Measurements from ENCODE around the gene HOXB9.
A peak's percentile ranks its signal among the peaks of the same experiment; 100 is the strongest.

HOXB9 gene

GRCh38 chr17:48637323-48638260 lies 11.4 kb upstream of the HOXB9 start:
- DNase-seq, result no peak

- DNase-seq, result peak; percentile 76
These were observed 10.2 kb upstream of the HOXB9 start for GRCh38 chr17:48636177-48637018.

GRCh38 chr17:48634493-48635208 lies 8.5 kb upstream of the HOXB9 start:
- no peak for DNase-seq

GRCh38 chr17:48633266-48633677 lies 7.1 kb upstream of the HOXB9 start:
- DNase-seq, result no peak

DNA sequence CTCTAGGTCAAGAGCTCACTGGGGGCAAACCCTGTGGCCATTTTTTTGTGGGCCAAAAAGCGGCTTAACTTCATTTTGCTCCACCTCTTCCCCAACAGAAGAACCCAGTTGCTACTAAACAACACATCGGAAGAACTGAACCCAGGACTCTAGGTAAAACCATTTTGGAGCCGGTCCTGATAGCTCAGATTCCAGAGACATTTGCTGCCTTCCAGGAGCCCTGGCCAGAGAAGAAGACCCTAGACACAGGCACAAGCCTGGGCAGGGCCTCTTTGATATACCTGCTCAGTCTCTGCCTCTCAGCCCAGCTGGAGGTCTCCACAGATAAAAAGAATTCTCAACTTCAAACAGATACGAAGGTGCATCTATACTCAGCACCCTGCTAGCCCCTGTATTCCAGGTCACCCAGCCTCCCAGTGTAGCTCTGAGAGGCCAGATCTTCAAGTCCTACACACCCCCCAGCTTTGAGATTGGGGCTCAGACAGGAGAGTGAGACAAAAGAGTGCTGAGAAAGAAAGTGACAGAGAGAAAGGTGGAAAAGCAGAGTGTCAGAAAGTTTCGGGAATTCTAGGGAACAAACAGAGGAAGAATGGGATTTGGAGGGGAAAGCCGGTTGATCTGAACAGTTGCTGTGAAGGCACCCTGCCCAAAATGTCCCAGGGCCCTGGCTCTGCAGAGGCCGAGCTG lies 6.6 kb upstream of the HOXB9 start:
- no peak for DNase-seq

- DNase-seq, result no peak
These were observed 5.8 kb upstream of the HOXB9 start for GRCh38 chr17:48631693-48632578.

GRCh38 chr17:48630925-48631692 lies 5.0 kb upstream of the HOXB9 start:
- no peak for DNase-seq

- DNase-seq, result no peak
These were observed 4.1 kb upstream of the HOXB9 start for GRCh38 chr17:48630009-48630924.

DNA sequence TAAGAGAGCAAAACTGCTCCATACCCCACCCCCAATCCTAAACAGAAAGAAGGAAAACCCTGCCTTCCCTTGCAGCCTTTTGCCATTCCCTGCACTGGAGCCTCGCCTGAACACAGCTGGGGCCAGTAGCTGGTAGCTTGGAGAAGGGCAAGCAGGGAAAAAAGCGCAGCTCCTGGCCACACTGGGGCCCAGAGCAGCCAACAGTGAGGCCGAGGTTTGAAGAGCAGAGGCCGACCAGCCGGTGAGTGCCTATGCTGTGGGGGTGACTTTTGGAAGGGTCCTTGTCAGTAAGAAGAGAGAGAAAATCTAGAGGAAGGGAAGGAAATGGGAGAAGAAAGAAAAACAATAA lies 3.2 kb upstream of the HOXB9 start:
- DNase-seq, result no peak

DNA sequence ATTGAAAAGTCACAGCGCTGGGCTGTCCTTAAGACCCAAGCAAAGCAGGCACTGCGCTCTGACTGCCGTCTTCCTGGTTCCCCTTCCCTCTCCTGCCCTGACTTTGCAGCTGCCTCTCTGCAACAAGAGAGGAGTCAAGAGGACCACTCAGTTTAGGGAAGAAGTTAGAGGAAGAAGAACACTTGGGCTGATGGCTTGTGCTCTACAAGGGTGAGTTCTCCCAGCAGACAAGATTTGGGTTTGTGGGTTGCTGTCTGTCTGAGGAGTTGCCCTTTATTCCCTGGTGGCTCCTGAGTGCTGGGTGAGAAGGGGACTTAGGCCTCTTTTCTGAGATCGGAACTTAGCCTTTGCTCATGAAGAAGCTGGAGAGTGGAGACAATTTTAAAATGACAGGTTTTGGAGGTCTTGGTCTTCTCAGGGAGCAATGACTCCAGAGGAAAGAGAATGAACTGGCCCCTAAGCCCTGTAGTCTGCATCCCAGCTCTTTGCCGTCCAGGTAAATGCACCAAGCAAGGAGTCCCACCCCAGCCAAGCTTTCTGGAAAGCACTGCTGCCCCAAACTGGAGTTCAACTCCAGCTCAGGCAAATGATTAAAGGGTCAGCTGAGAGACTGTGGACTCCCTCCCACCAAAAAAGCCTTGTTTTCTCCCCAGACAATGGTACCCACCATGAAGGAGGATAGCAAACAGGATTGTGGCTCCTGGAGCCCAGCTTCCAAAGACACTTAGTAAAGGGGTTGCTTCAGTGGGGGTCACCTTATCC lies 2.7 kb upstream of the HOXB9 start:
- no peak for DNase-seq

GRCh38 chr17:48627623-48628521 lies 1.7 kb upstream of the HOXB9 start:
- DNase-seq, result no peak

GRCh38 chr17:48627118-48627597 lies 1.0 kb upstream of the HOXB9 start:
- DNase-seq, result no peak

- no peak for DNase-seq
These were observed 488 bp downstream of the HOXB9 start for GRCh38 chr17:48625495-48626244.

GRCh38 chr17:48624544-48625494 lies 1.3 kb downstream of the HOXB9 start:
- no peak for DNase-seq

- DNase-seq, result no peak
These were observed 2.0 kb downstream of the HOXB9 start for GRCh38 chr17:48624118-48624517.

- no peak for DNase-seq
These were observed 2.6 kb downstream of the HOXB9 start for GRCh38 chr17:48623583-48623982.
